Upper lobe of left lung (tissue), 4 donors: ENCODE data around the gene JARID2.

Experiments used
- POLR2A ChIP-seq, 4 donors: fragments of 450-650 bp; IDR thresholded peaks; one replicate each; pipeline ENCODE4 v1.5.1; 2016 to 2017; ENCODE audit warnings: antibody characterized with exemption in 4 of 4, mild to moderate bottlenecking in 2 of 4
- TF ChIP-seq, protein P1 (sequence below), 6 experiments: fragments of 450-650 bp in 4 of 6; fragments of 200-600 bp in 2 of 6; sonication (generic) in 2 of 6; IDR thresholded peaks; one replicate each; pipeline ENCODE4 v1.5.1; 2016 to 2019; ENCODE audit warnings: antibody characterized with exemption in 6 of 6

DNA sequence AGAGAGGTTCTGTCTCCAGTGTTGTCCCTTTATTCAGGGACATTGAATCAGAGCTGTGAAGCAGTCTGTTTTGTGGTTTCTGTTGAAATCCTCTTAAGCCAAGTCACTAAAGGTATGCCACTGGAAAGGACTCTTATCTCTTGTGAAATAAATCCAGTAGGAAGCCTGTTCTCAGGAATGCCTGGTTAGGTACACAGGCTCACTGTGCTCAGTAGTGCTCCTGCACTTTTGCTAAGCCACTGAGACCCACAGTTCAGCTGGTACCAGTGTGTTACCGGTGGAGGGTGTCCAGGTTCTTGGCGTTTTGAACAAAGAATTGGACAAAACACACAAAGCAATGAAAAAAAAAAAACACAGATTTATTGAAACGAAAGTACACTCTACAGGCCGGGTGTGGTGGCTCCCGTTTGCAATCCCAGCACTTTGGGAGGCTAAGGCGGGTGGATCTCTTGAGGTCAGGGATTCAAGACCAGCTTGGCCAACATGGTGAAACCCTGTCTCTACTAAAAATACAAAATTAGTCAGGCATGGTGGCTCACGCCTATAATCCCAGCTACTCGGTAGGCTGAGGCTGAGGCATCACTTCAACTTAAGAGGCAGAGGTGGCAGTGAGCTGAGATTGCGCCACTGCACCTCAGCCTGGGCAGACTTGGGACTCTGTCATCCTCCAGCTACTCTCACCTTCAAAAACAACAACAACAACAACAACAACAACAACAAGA, 186.1 kb downstream of the JARID2 start:
- no peak for TF ChIP-seq POLR2A (IDR thresholded peaks at IDR 0.05)
- TF ChIP-seq, protein P1, sequence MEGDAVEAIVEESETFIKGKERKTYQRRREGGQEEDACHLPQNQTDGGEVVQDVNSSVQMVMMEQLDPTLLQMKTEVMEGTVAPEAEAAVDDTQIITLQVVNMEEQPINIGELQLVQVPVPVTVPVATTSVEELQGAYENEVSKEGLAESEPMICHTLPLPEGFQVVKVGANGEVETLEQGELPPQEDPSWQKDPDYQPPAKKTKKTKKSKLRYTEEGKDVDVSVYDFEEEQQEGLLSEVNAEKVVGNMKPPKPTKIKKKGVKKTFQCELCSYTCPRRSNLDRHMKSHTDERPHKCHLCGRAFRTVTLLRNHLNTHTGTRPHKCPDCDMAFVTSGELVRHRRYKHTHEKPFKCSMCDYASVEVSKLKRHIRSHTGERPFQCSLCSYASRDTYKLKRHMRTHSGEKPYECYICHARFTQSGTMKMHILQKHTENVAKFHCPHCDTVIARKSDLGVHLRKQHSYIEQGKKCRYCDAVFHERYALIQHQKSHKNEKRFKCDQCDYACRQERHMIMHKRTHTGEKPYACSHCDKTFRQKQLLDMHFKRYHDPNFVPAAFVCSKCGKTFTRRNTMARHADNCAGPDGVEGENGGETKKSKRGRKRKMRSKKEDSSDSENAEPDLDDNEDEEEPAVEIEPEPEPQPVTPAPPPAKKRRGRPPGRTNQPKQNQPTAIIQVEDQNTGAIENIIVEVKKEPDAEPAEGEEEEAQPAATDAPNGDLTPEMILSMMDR (IDR thresholded peaks at IDR 0.05): no peak
